ENCODE data around the gene POLR3H. TPM values are rescaled to one million over a fixed set of nuclear protein-coding genes. Genes with fewer than 3 reads are reported as not detected.

Gene POLR3H
- polyA plus RNA-seq, 1 donor from 2014 or later, result 28.0 TPM

DNA sequence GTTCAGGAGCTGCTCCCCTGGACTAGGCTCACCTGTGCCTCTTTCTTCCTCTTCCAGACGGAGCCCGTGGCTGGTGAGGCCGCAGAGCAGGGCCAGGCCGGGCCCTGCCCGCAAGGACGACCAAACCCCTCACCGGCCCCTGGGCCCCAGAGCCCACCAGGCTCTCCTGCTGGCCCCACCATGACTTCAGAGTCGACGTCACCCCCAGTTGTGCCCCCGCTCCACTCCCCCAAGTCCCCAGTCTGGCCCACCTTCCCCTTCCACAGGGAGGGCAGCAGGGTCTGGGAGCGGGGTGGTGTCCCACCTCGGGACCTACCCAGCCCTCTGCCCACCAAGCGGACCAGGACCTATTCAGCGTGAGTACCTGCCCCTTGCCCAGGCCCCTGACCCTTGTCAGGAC, 27.5 kb upstream of the POLR3H start:
- Histone ChIP-seq H3K4me2 (ENCODE audit: low read length) (no peak overlapping the region), H3K9me2 (ENCODE audit: insufficient read depth, low read length) (no peaks in the 10 kb centered on the region), H3K9me3 (ENCODE audit: low read length) (no peaks in the 10 kb centered on the region), H3K9ac (ENCODE audit: low read length) (no peak overlapping the region), H3K36me3 (ENCODE audit: insufficient read depth, low read length) (no peaks in the 10 kb centered on the region), H2AFZ (ENCODE audit: low read depth, low read length) (no peak overlapping the region), H4K20me1 (ENCODE audit: insufficient read depth) (no peaks in the 10 kb centered on the region), H3K4me3 (ENCODE audit: low read length) (no peak overlapping the region), H3K27me3 (ENCODE audit: insufficient read depth, low read depth, low read length) (no peaks in the 10 kb centered on the region), H3K27ac (ENCODE audit: low read length) (no peak overlapping the region), H3F3A (ENCODE audit: insufficient read depth, low read length, poor library complexity, severe bottlenecking) (no peaks in the 10 kb centered on the region), H3K79me2 (replicated peaks; ENCODE audit: insufficient read depth, low read length) (no peaks in the 10 kb centered on the region)
- TF ChIP-seq EZH2 (IDR thresholded peaks at IDR 0.05; ENCODE audit: borderline replicate concordance, insufficient read depth, low read length, poor library complexity, severe bottlenecking) (no peak), EP300 (conservative IDR thresholded peaks at IDR 0.05; ENCODE audit: poor library complexity, severe bottlenecking) (no peak), RAD21 (conservative IDR thresholded peaks at IDR 0.05) (no peak)
- TF ChIP-seq, protein P1, sequence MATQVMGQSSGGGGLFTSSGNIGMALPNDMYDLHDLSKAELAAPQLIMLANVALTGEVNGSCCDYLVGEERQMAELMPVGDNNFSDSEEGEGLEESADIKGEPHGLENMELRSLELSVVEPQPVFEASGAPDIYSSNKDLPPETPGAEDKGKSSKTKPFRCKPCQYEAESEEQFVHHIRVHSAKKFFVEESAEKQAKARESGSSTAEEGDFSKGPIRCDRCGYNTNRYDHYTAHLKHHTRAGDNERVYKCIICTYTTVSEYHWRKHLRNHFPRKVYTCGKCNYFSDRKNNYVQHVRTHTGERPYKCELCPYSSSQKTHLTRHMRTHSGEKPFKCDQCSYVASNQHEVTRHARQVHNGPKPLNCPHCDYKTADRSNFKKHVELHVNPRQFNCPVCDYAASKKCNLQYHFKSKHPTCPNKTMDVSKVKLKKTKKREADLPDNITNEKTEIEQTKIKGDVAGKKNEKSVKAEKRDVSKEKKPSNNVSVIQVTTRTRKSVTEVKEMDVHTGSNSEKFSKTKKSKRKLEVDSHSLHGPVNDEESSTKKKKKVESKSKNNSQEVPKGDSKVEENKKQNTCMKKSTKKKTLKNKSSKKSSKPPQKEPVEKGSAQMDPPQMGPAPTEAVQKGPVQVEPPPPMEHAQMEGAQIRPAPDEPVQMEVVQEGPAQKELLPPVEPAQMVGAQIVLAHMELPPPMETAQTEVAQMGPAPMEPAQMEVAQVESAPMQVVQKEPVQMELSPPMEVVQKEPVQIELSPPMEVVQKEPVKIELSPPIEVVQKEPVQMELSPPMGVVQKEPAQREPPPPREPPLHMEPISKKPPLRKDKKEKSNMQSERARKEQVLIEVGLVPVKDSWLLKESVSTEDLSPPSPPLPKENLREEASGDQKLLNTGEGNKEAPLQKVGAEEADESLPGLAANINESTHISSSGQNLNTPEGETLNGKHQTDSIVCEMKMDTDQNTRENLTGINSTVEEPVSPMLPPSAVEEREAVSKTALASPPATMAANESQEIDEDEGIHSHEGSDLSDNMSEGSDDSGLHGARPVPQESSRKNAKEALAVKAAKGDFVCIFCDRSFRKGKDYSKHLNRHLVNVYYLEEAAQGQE (IDR thresholded peaks at IDR 0.05; ENCODE audit: borderline replicate concordance), result no peak
- TF ChIP-seq, protein P2, sequence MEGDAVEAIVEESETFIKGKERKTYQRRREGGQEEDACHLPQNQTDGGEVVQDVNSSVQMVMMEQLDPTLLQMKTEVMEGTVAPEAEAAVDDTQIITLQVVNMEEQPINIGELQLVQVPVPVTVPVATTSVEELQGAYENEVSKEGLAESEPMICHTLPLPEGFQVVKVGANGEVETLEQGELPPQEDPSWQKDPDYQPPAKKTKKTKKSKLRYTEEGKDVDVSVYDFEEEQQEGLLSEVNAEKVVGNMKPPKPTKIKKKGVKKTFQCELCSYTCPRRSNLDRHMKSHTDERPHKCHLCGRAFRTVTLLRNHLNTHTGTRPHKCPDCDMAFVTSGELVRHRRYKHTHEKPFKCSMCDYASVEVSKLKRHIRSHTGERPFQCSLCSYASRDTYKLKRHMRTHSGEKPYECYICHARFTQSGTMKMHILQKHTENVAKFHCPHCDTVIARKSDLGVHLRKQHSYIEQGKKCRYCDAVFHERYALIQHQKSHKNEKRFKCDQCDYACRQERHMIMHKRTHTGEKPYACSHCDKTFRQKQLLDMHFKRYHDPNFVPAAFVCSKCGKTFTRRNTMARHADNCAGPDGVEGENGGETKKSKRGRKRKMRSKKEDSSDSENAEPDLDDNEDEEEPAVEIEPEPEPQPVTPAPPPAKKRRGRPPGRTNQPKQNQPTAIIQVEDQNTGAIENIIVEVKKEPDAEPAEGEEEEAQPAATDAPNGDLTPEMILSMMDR (IDR thresholded peaks at IDR 0.05; ENCODE audit: poor library complexity, severe bottlenecking), result no peak

DNA sequence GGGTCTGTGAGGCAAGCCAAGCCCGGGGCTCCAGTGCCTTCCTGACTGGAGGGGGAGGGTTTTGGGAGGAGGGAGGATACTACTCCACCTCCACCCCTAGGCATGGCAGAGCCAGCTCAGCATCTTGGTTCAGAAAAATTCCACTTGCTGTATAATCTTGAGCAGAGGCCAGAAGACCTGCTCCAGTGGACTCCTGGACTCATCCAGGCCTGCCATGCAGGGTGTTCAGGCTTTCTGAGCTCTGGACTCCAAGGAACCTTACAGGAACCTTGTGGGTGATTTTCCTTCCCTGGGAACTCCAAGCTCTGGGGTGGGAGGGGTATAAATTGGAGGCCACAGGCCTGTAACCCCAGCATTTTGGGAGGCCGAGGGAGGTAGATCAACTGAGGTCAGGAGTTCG, 26.0 kb upstream of the POLR3H start:
- no peak overlapping the region for H3K4me2 ChIP-seq (ENCODE audit: low read length)
- H3K9ac ChIP-seq (ENCODE audit: low read length), result no peak overlapping the region
- no peaks in the 10 kb centered on the region for H3K9me3 ChIP-seq (ENCODE audit: low read length)
- H2AFZ ChIP-seq (ENCODE audit: low read depth, low read length), result no peak overlapping the region
- no peaks in the 10 kb centered on the region for H3K27me3 ChIP-seq (ENCODE audit: insufficient read depth, low read depth, low read length)
- no peak for TF ChIP-seq TAF1 (IDR thresholded peaks at IDR 0.05; ENCODE audit: low read depth)
- TF ChIP-seq SMC3 (conservative IDR thresholded peaks at IDR 0.05; ENCODE audit: poor library complexity), result no peak
- TF ChIP-seq EZH2 (IDR thresholded peaks at IDR 0.05; ENCODE audit: borderline replicate concordance, insufficient read depth, low read length, poor library complexity, severe bottlenecking), result no peak
- TF ChIP-seq RAD21 (conservative IDR thresholded peaks at IDR 0.05), result no peak
- TF ChIP-seq, protein P2 (IDR thresholded peaks at IDR 0.05; ENCODE audit: poor library complexity, severe bottlenecking), result no peak
- TF ChIP-seq POLR2AphosphoS5 (IDR thresholded peaks at IDR 0.05), result no peak
- TF ChIP-seq EP300 (conservative IDR thresholded peaks at IDR 0.05; ENCODE audit: poor library complexity, severe bottlenecking), result no peak
- TF ChIP-seq, protein P1 (IDR thresholded peaks at IDR 0.05; ENCODE audit: borderline replicate concordance), result no peak
- TF ChIP-seq MXI1 (conservative IDR thresholded peaks at IDR 0.05; ENCODE audit: poor library complexity, severe bottlenecking), result no peak
- H3K9me2 ChIP-seq (ENCODE audit: insufficient read depth, low read length), result no peaks in the 10 kb centered on the region
- H3K27ac ChIP-seq (ENCODE audit: low read length), result no peak overlapping the region
- H3K79me2 ChIP-seq (replicated peaks; ENCODE audit: insufficient read depth, low read length), result no peaks in the 10 kb centered on the region
- H4K20me1 ChIP-seq (ENCODE audit: insufficient read depth), result no peaks in the 10 kb centered on the region
- no peaks in the 10 kb centered on the region for H3F3A ChIP-seq (ENCODE audit: insufficient read depth, low read length, poor library complexity, severe bottlenecking)
- no peaks in the 10 kb centered on the region for H3K36me3 ChIP-seq (ENCODE audit: insufficient read depth, low read length)
- no peak overlapping the region for H3K4me3 ChIP-seq (ENCODE audit: low read length)

Data from neural cell (in vitro differentiated cells).